Nucleus accumbens (tissue), 56 donors: Measurements from ENCODE around the gene RGS14.
"Not testable (repeated sequence)": the region's sequence is repeated elsewhere in the genome, so short reads cannot be mapped to it uniquely, and the experiment has no call there.

ENCODE experiments used
- DNase-seq, 56 donors: peaks; one replicate each; lab custom pipeline; 2025; lab: John Stamatoyannopoulos, UW

RGS14 gene

DNA sequence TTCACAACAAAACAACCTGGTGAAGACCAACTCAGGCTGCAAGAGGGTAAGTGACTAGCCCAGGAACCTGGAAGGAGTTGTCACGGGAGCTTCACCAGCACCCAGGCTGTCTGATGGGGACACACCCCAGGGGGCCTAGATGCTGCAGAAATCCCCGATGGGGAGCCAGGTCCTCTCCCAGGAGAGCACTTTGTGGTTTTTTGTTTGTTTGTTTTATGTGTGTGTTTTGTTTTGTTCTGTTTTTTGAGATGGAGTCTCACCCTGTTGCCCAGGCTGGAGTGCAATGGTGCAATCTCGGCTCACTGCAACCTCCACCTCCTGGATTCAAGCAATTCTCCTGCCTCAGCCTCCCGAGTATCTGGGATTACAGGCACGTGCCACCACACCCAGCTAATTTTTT lies 17.8 kb downstream of the RGS14 start:
- not testable (repeated sequence) for DNase-seq

DNA sequence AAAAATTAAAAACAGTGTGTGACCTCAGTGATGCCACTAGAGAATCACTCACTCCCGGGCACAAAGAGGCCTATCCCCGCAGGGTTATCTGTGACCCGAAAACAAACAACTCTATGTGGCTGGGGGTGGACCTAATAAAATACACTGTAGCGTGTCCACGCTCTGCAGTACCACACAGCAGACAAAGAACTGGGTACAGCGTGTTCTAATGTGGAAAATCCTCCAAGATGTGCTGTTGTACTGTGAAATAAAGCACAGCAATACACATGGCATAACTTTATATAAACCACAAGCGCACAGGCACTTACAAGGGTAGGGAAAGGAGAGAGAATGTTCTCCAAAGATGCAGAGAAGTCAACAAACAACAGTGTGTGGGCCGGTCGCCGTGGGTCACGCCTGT lies 18.4 kb downstream of the RGS14 start:
- no peak for DNase-seq

- no peak for DNase-seq
Observed at GRCh38 chr5:177377851-177378776, 20.4 kb downstream of the RGS14 start.

DNA sequence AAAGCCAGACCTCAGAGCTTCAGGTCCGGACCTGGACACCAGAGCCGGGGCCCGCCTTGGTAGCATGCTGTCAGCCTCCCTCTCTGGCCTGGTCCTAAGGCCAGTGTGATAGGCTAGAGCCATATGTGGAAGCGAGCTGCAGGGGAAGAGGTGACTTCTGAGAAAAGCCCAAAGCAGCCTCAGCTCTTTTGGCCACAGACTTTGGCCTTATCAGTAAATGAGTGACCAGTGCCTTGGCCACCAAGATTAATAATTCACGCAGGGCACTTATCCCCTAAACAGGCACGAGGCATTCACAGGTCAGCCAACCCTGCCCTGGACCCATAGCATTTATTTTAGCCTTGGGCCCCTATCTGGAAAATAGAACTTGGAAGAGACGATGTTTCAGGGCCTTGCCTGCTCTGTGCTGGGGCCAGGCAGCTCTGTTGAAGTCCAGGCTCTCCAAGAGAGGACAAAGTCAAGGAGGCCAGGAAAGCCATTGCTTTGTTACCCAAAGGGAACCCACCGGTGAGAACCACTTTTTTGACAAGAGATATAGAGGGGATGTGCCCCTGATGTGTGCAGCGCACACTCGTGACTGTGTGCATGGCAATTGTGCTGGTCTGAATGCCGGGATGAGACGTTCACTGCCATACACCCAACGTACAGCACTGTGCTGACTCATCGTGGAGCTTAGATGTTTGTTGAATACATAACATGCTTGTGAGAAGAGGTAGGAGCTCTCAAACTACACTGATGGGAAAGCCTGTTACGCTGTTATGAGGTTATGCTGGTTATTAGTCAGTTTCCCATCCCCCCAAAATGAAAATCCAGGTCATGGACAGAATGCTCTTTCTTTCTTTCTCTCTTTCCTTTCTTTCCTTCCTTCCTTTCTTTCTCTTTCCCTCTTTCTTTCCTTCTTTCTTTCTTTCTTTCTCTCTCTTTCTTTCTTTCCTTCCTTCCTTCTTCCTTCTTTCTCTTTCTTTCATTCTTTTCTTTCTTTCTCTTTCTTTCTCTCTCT lies 21.5 kb downstream of the RGS14 start:
- DNase-seq = peak in 6 of 56 donors; percentile 7 to 27 (median 21)

GRCh38 chr5:177380805-177381126 lies 23.0 kb downstream of the RGS14 start:
- DNase-seq = no peak

DNA sequence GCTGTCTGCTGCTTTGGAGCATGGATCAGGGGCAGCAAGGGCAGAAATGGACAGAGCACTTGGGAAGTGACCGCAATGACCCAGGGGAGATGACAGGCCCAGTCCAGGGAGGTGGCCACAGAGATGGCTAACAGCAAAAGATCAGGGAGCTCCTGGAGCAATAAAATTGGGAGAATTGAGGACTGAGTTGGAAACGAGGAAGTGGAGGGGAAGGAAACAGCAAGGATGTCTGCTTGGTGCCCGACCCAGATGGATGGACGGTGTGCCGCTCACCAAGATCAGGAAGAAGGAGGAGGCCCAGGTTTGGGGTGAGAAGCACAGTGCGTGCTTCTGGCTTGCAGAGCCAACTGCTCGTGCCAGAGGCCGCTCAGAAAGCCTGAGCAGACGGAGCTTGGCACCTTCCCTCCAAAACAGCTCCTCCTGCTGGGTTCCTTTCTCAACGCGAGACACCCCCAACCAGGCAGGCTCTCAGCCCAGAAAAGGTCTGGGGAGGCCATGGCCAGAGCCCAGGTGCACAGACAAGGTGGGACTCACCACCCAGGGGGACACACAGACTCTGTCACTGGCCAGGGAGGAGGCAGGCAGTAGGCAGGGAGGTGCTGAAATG lies 24.8 kb downstream of the RGS14 start:
- DNase-seq = peak in 22 of 56 donors; percentile 9 to 44 (median 22)

DNA sequence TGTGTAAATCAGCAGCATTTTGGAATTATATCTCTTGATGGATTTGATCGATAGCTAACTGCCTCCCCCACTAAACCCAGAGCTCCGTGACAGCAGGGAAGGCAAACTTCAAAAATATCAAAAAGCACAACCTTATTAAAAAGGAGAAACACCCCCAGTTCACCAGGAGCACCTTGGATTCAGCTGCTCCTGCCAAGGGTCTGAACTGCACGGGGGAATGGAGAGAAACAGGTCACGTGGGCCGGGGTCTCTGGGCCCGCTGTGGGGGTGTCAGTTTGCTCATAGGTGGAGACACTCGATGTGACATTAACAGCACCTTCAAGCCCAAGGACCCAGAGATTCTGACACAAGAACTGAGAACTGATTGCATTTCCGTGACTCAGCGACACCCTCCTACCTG lies 25.5 kb downstream of the RGS14 start:
- peak in 8 of 56 donors; percentile 16 to 44 (median 30) for DNase-seq

- DNase-seq = no peak
Observed at GRCh38 chr5:177384134-177384533, 26.4 kb downstream of the RGS14 start, which contains the start of gene SLC34A1. Gene SLC34A1 (plus strand): TSS chr5:177384434. CDS start chr5:177385742, 1,308 bp downstream.

DNA sequence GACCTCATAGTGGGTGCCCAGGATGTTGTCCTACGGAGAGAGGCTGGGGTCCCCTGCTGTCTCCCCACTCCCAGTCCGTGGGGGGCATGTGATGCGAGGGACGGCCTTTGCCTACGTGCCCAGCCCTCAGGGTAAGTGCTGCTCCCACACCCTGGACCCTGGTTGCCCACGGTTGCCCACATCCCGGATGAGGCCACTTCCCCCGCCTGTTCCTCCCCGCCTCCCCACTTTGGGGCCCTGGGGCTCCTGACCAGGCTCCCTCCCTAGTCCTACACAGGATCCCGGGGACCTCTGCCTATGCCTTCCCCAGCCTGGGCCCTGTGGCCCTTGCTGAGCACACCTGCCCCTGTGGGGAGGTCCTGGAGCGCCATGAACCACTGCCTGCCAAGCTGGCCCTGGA lies 28.0 kb downstream of the RGS14 start:
- no peak for DNase-seq

- DNase-seq = no peak
Observed at GRCh38 chr5:177386542-177386941, 28.8 kb downstream of the RGS14 start.

DNA sequence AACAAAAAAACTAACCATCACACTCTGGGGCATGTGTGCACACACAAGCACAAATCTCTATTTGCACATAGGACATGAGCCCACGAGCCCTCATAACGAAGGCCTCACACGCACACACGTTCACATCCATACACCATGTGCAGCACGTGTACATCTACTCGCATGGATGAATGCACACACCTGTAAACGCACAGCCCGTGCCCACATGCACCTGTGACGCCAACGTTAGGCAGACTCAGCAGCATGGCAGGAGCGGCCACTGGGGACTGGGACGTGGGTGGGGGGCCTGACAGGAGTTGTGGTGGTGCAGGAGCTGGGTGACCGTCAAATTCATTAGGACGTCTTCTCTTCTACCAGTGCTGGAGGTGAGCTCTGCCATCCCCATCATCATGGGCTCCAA lies 29.7 kb downstream of the RGS14 start:
- DNase-seq = no peak

- DNase-seq = no peak
Observed at GRCh38 chr5:177388521-177389052, 30.9 kb downstream of the RGS14 start.

DNA sequence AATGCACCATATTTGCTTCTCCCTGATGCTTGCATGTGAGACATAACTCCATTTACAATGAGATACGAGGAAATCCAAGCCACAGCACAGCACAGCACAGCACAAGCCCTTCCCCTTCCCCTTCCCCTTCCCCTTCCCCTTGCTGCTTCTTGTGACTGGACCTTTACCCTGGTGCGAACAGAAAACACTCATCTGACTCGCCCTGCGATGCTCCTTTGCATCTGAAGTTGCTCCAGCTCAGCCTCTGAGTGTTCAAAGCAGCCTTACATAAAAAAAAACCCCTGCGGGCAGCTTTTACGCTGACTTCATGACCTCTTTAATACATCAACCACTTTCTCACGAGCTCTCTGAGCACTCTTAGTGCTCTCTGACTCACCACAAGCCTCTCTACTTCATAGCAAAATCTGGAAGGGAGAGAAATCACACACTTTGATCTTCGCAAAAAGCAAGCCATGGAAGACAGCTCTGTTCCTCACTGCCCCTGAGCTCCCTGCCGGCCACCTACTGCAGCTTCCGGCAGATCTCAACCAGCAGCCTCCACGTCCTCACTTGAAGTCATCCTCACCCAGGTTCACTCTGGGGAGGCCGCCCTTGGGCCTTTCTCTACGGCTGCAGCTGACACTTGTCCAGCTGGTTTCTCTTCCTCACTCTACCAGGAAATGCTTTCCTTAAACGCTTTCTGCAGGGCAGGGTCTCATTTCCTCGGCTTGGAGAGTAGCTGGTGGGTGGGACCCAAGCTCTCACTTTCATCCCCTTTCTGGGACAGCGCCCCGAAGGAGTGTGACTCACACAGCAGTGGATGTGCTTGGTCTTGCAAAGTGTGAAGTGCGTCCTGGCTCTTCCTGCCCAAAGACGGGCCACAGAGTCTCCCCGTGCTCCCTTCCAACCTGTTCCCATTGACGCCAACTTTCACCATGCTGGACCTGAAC lies 31.8 kb downstream of the RGS14 start:
- DNase-seq = peak in 1 of 56 donors; percentile 4

DNA sequence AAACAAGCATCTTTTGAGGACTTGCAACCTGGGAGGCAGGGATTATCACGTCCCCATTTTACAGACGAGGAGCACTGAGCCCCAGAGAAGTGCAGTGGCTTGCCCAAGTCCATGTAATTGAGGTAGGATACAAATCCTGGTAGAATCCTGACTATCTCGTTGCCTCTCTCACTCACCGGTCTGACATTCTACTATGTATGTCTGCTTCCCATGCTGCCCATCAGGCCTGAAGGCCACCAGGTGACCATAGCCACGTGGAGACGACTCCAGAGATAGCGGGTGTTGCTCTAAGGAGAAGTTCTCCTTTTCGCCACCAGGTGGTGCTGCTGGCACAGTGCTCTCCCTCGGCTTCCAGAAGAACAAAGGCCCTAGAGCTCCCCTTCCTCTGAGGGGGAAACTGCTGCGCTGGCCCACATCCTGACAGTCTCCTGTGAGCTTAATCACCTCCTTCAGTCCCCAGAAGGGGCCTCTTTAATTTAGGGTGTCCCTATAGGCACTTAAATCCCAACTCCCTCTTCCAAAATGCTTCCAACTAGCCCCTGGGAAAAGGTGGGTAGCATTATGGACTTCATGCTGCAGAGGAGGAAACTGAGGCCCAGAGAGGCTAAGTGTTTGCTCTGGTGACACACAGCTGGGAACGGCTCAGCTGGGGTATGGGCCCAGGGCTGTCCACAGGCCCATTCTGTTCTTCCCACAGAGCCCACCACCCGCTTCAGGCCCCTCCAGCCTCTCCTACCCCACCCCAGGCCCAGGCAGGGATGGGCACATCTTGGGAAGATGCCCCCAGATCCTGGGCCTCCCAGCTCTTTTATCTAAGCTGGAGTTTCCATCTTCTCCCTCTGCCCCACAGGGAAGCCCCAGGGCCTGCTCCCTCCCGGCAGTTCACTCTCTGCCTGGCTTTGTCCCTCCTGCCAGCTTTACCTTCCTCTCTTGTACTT lies 32.9 kb downstream of the RGS14 start:
- peak in 51 of 56 donors; percentile 16 to 89 (median 61) for DNase-seq

- DNase-seq = no peak
Observed at GRCh38 chr5:177392765-177393164, 35.0 kb downstream of the RGS14 start.

DNA sequence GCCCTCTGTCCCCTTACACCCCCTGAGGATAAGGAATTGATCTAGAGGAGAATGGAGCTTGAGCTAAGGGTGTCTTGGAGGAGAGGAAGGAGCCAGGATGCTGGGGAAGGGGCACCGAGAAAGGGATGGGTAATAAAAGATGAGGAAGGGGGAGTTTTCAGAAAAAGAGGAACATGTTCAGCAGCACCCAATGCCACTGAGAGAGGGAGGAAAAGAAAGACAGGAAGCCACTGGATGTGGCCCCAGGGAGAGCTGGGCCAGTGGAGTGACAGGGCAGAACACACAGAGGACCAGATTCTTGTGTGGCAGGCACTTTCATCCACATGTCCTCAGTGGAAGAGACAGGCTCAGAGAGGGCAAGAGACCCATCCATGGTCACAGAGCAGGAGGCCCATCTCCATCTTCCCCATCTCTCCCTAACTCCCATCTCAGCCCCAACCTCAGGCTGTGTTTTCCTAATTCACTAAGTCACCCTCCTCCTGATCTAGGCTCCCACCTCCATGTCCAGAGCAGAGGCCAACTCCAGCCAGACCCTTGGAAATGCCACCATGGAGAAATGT lies 35.6 kb downstream of the RGS14 start:
- no peak for DNase-seq

- DNase-seq = no peak
Observed at GRCh38 chr5:177393990-177394389, 36.3 kb downstream of the RGS14 start.

DNA sequence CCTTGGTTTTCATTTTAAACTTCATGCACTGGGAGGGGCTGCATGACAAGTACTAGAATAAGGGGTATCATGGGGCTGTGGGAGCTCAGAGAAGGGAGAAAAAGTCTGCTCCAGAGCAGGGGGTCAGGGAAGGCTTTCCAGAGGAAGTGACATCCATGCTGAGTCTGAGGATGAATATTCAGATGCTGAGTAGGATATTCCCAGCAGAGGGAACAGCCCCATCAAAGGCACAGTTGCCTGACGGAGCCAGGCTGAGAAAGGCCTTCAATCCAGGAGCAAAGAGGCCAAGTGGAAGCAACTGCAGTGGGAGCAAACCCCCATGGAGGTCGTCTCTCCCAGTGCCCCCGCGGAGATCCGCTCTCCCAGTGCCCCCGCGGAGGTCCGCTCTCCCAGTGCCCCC lies 38.4 kb downstream of the RGS14 start:
- DNase-seq = no peak
